ENCODE data around the gene USP22.

Gene USP22

DNA sequence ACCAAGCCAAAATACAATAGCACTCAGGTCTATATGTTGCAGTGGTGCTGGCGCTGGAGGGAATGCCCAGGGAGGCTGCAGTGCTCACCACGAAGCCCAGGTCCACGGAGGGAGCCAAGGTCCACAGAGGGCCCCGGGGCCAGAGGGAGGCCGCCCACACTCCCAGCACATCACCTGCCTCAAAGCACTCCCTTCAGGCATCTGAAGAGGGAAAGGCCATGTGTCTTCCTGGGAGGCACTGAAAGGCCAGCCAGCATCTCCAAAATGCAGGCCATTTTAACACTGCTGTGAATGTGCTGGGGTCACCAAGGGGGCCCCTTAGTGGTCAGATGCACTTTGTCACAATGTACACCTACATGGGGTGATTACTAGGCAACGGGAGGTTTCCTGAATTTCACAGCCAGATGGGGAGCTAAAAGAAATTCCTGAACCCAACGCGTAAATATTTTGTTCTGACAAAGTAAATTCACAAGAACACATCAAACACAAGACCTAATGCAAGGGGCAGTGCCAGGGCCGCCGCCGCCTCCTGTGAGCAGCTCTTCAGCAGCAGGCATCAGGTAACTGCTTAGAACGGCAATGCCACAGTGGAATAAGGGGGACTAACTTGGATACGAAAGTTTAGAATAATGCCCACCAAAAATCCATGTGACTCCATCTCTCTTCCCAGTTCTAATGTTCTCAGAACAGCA, 42.8 kb downstream of the USP22 start:
- DNase-seq (ENCODE audit: low read depth), result no peak

DNA sequence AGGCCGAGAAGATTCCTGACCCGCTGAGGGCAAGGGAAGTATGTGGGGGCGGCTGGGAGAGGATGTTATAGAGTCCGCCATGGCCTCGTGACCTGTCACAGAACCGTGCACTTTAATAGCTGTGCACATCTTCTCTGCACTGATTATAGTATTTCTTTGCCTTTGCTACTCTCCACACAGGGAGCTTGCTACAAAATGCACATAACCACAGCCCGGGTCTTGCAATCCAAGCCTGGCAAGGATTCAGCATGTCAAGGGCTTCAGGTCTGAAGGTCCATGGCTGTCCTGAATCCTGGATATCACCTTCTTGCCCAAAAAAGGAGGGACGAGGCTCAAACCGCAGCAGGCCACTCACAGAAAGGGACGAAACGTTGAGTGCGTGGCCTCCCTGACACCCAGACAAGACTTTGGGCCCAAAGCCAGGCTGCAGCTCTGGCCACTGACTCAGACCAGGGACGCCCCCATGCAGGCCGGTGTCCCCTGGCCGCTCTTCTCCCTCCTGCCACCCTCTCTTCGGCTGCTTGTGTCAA, 43.7 kb downstream of the USP22 start:
- DNase-seq (ENCODE audit: low read depth), result no peak

DNA sequence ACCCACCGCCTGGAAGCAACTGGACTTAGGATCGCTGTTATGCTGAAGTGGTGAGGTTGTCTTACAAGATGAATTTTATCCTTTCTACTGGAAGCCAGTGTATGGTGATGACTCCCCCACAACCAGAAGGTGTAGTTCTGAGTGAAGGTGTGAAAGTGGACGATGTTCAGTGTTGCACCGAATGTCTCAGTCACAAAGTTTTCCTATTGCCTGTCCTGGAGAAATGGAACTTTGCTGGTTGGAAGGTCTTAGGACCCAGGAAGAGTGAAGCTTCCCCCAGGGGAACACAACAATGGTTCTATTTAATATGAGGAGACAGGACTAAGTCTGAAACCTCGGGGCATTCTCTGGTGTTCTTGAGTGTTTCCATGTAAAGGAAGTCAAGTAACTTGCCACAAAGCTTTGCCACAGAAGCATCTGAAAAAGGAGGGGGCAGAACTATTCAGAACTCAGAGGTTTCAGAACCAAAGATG, 44.2 kb downstream of the USP22 start:
- no peak for DNase-seq (ENCODE audit: low read depth)

DNA sequence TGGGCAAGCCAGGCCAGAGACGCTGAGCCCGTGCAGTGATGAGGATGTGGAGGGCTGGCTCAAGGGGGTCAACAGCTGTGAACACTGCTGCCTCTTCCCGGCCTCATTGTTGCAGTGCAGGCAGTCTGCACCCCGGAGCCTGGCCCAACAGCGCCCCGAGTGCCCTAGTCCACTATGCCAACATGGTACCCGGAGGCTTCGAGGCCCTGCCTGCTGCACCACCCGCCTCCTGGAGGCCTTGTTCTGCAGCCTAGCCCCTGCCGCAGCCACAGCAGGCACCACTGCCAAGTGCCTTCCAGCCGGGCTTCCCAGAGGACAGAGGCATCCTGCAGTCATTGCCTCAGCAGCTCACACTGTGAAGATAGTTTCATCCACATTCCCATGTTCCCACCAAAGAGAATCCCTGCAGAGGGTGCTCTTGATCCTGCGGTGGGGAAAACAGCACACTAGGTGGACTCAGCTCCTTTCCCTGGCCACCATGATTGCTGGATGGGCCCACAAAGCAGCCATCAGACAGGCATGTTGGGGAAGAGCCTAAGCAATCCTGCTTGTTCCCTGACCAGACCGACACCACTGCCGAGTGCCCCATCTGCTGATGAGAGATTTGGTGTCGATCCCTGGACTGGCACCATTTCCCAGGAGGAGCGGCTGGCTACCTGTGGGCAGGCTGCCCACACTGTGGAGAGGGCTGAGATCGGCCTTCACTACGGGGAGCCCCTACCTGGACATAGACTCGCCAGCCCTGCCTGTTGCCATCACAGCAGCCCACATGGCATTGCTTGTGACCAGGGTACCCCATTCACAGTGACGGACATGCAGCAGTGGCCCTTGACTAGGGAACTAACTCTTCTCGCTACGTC, 44.9 kb downstream of the USP22 start:
- DNase-seq (ENCODE audit: low read depth), result no peak

DNA sequence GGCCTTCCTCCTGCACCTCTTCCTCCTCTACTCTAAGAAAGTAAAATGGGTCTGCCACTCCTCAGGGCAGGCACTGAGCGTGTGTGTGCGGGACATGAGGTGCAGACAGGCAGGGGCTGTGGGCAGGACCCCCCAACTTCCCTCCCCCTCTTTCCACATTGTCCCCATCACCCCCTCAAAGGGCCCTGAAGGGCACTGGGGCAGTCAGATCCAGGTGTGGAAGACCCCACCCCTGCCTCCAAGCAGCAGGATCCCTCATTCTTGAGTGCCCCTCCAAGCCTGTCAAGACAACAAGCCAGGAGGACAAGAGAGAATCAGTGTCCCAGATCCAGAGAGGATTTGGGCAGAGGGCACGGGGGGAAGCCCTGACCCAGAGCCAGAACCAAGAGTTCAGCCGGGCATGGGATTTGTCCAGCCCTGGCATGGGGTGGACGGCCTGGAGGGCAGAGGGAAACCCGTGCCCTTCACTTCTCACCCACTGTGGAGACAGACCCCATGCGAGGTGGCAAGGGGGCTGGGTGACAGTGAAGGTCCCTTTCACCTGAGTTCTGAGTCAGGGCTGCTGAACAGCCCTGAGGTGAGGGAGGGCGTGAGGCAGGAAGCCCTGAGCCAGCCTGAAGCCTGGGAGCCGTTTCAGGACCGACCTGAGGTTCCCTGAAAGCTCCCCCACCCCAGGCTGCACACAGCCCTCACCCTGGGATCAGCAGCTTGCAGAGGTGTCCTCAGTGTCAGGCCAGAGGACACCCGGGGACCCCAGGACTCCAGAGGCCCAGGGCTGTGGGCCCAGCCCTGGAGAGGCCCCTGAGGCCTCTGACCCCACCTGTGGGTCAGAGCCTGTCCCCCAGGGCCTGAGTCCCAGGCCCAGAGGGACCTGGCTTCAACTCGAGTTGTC, 45.8 kb downstream of the USP22 start:
- no peak for DNase-seq (ENCODE audit: low read depth)

DNA sequence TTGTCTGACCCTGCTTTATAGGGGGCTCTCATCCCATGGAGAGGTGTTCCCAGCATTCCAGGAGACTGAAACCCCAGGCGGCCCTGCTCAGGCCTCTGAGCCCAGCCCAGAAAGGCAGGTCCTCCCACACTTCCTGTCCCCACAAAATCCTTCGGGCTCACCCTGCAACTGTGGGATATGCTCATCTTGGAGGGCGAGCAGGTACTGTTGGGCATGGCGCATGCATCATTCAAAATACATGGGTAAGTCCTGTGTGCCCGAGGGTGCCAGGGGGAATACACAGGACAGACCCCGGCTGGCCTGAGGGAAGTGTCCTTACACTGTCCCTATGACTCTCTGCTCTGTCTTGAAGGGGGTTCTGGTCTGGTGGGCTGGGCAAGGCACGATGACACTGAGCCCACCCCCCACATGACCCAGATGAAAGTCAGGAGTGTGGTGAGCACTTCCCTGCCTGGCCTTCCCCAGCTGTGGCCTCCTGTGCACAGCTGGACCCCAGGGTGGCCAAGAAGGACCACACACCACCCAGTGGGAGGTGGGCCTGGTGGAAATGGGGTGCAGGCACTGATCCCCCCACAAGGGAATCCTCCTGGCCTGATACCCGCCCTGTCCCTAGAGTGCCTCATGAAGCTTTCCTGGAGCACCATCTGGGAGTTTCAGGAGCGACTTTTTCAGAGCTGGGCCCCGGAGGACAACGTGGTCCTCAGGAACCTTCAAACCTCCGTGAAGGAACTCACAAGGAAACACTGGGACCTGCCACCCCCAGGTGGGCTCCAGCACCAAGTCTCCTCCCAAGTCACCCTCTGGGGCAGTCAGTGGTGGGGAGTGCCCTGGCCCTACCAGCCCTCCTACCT, 46.7 kb downstream of the USP22 start:
- DNase-seq (ENCODE audit: low read depth), result no peak

DNA sequence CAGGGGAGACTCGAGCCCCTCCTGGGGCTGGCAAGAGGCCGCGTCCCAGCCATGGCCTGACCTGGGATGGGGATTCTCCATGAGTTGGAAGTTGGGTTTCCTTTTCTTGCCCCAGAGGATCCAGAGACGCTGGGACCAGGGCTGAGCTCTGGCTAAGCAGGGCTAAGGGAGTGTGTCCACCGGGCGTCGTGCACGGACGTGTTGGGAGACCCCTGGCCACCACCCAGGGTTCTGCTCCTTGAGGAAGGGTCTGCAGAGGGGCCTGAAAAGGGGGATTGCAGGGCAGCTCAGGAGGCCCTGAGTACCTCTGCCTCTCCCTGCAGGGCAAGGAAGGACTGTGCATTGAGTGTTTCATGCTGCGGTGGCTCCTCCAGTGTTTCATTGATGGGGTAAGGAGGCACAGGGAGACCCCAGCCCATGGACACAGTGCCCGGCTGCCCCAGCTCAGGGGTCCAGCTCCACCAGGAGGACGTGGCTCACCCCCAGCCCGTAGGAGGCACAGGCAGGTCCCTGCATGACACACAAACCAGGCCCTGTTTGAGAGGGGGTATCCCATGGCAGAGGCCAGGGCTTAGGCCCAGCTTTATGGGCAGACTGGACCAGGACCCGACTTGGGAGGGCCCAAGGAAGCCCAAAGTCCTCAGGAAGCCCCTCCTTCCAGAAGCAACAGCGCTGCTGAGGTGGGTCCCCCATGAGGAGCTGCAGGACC, 47.5 kb downstream of the USP22 start:
- no peak for DNase-seq (ENCODE audit: low read depth)

DNA sequence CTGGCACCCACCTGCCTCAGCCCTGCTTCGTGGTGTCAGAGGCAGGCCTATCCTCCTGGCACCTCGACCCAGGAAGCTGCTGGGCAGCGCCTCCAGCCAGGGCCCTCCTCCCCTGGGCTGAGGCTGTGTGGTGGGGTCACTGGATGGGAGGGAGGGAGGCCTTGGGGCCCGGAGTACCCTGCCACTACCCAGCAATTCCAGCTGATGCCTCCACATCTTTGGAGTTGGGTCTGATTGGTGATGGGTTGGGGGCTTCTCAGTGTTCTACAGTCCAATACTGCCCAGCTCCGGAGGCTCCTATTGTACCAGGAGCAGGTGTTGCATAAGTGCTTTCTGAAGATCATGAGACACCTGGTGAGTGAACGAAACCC, 48.0 kb downstream of the USP22 start:
- no peak for DNase-seq (ENCODE audit: low read depth)

DNA sequence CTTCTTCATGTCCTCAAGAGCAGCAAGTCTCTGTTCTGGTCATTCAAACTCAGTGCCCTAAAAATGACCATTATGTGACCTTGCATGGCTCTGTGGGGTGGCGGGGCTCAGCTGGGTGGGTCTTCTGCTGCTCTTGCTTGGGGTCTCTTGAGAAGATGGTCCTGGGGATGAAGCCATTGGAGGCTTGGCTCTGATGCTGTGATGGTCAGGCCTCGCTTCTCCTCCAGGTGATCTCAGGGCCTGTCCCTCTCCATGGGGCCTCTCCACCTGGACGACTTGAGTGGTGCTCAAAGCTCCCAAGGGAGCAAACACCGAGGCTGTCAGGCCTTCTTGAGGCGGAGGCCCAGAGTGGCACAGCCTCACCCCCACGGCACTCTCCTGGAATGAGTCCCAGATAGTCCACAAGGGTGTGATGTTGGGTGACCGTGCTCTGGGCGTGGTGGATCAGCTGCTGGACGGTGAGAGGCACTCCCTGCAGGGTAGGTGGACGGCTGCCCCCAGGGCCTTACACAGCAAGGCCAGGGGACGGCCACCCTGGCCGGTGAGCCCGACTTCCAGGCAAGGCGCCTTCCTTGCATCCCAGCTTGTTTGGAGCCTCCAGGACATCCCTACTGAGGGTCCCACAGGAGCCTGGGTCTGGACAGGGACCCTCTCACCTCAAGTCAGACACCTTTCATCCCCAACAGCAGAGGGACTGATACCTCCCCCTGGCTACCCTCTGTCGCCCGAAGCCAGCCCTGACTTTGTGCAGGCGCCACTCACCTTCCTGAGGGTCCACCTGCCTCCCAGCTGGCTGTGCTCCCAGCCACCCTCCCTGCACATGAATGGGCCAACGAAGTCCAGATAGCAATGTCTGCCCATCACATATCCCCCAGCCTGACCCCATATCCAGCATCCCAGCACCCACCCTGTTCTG, 48.7 kb downstream of the USP22 start:
- DNase-seq (ENCODE audit: low read depth), result no peak

DNA sequence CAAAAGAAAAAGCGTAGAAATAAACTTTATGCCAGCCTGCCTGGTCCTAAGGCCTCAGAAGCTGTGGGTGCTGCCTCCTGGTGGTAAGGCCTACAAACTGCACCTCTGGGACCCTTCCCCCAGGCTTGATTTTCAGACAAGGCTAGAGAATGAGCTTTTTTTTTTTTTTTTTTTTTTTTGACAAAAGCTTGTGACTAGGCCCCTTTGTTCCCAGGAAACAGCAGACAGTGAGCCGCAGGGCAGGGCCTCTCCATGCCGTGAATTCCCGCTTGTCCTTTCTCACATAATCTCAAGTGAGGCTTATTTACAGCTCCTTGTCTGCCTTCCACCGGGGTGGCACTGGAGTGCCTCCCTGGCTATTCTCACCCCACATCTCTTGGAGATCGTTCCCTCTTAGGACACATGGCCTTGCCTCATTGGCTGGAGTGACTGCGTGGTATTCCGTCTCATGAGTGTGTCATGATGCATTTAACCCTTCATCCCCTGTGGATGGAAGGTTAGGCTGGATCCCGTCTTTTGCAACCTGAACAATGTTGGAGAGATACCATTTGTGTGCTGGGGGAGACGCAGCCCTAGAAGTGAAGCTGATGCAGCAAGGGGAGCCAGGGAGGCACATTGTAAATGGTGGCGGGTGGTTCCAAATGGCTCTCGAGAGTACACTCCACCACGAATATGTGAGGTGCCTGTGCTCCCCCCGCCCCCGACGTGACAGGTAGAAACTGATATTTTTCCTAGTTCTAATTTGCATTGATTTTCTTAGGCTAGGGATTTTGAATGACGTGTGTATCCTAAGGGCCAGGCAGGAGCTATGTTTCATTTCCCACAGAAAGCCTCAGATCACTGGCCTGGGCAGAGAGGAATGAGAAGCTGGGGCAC, 49.6 kb downstream of the USP22 start:
- peak; percentile 43 for DNase-seq (ENCODE audit: low read depth)

DNA sequence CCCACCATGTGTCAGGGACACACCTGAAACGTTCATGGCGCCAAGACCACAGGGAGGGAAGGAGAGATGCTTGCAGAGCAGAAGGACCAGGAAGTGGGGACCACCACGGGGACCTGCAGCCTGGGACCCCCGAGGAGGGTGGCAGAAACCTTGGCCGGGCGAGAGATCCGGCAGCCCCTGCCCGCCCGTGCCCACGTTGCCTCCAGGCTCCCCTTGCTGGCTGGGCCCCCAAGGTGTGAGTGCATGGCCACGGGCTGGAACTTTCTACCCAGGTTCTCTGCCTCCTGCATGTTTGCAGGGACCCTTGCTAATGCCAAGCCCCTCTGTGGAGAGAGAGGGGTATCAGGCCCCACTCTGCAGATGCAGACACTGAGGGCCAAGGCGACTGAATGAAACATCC, 50.4 kb downstream of the USP22 start:
- DNase-seq (ENCODE audit: low read depth), result no peak

DNA sequence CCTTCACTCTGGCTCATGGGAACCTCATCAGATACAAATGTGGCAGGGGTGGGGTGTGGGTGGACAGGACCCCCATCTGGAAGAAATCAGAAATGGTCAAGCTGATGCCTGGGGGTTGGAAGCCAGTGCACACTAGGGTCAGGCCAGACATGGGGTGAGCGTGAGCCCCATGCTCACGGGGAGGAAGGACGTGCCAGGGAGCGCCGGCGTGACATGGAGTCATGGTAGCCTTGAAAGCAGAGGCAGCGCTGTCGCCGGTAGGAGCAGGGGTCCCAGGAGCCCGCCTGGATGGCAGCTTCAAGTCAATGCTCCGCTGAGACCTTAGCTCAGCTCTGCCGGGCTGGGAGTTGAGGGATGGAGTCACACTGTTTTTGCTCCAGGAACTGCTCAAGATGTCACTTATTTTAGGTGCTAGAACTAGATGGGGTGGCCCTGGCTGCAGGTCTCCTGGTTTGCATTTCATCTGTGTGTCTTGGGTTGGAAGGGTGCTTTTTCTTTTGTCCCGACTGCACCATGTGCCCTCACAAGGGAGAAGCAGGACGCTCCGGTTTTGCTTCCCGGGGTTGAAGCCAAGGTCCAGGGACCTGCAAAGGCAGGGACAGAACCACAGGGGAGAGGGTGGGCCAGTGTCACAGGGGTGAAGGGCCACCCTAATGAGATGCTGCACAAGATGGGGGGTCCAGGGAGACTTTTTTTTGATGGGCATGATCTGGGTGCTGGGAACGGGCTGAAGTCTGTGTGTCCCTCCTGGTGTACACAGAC, 51.4 kb downstream of the USP22 start:
- DNase-seq (ENCODE audit: low read depth), result no peak

DNA sequence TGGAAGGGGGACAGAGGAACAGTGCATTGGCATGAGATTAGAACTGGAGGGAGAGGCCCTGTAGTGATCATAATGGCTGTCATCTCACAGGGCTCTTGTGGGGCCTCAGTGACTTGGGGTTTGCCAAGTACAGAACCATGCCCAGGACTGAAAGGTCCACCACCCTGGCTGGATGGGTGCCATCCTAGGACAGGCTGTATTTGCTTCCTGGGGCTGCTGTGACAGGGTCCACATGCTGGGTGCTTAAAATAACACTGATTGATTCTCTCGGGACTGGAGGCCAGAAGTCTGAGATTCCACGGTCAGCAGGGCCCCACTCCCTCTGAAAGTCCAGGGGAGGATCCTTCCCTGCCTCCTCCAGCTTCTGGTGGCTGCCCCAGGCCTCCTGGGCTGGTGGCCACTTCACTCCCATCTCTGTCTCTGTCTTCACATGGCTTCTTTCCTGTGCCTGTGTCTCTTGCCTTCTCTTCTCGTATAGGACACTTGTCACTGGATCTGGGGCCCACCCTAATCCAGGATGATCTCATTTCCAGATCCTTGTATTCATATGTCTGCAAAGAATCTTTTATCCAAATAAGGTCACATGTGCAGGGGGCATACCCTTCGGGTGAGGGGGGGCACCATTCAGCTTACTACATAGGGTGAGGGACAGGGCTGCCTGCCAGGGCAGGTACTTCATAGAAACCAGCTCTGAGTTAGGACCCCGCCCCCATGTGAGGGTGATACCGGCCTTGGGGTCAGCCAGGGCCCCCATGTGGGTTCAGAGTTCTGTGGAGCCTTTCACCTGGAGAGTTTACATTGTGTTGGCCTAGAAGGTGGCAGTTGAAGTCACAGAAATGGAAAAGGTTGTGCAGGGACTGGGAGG, 52.6 kb downstream of the USP22 start:
- DNase-seq (ENCODE audit: low read depth), result no peak

DNA sequence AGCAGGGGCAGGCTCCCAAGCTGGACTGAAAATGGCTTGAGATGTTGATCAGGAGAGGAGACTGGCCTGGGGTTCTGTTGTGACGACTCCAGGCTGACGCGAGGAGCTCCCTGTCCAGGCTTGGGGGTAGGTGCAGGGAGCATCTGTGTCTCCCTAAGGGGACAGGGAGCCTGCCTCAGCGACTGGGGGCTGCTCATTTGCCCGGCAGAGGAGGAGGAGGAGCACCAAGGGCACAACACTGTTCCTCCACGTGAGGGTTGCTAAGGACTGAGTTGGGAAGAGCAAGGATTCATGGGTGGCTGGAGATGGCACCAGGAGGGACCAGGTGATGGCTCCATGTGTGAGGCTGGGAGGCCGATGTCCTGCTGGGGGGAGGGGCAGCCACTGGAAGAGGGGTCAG, 53.3 kb downstream of the USP22 start:
- DNase-seq (ENCODE audit: low read depth), result no peak

DNA sequence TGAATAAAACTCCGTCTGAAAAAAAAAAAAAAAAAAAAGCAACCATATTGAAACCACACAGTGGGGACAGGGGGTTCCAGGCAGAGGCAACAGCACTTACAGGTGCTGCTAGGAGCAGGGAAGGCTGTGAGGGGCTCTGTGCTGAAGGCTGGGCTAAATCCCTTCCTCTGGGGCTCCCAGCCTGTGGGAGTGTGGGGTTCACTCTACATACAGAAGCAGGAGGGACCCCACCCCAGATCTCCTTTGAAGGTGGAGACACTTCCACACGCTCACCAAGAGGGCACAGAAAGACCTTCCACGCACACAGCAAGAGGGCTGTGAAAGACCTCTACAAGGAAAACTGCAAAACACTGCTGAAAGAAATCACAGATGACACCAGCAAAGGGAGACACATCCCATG, 53.9 kb downstream of the USP22 start:
- no peak for DNase-seq (ENCODE audit: low read depth)

DNA sequence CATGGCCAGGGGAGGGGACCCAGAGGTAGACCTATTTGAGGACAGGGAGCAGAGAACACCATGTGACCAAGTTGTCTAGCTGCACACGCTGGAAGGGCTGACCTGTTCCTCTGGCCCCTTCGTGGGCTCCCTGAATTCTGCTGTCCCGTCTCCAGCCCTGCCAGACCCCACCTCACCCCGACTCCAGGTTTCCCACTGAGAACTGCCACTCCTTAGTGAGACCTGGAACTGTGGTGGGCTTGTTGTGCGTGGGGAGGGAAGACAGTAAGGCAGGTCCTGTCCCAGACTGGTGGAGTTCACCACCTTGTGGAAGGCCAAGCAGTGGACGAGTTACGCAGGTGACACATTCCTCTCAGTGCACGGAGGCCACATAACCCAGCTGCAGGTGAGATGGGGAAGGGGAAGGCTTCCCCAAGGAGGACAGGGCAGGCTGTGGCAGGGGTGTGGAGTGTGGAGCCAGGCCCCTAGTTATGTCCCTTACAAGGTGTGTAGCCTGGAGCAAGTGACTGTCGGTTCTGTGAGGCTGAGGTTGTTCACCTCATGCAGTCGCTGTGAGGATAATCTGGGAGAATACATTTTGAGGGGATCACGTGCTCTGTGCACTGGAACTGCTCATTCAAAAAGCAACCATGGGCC, 54.7 kb downstream of the USP22 start:
- no peak for DNase-seq (ENCODE audit: low read depth)

All from CMK (cell line).